ENCODE data around the gene TPR. TPM values are rescaled to one million over a fixed set of nuclear protein-coding genes. Genes with fewer than 3 reads are reported as not detected.

Gene TPR
- total and polyA plus RNA-seq, 8 donors = 12.7 to 273 (median 72.5) TPM

DNA sequence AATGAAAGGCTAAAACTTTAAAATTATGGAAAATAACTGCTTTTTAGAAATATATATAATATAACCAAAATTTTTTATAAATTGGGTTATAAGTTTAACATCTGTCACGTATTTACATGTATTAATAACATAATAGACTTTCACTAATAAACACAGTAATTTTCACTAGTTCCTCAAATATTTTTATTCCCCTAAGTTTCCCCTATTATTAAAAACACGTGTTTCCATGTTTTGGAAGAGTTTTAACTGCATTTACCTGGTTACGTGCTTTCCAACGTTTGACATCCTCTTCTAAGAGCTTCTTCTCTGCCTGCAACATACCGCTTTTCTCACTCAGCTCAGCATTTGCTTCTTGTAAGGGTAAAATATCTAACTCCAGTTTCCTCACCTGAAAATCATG lies 34.3 kb downstream of the TPR start:
- DNase-seq = no peak
- Histone ChIP-seq H3K27me3 (no peaks in the 10 kb centered on the region), H3K4me3 (no peak overlapping the region), H3K9me3 (no peaks in the 10 kb centered on the region), H3K27ac (no peak overlapping the region), H3K4me1 (no peaks in the 10 kb centered on the region), H3K36me3 (peaks cover 55 to 100% (median 100%) of the 10 kb centered on the region in 4 donors)
- intact Hi-C loops (cut with DNase I; ENCODE audit: low total_unique reads) = no loop called here
- TF ChIP-seq, protein P1, sequence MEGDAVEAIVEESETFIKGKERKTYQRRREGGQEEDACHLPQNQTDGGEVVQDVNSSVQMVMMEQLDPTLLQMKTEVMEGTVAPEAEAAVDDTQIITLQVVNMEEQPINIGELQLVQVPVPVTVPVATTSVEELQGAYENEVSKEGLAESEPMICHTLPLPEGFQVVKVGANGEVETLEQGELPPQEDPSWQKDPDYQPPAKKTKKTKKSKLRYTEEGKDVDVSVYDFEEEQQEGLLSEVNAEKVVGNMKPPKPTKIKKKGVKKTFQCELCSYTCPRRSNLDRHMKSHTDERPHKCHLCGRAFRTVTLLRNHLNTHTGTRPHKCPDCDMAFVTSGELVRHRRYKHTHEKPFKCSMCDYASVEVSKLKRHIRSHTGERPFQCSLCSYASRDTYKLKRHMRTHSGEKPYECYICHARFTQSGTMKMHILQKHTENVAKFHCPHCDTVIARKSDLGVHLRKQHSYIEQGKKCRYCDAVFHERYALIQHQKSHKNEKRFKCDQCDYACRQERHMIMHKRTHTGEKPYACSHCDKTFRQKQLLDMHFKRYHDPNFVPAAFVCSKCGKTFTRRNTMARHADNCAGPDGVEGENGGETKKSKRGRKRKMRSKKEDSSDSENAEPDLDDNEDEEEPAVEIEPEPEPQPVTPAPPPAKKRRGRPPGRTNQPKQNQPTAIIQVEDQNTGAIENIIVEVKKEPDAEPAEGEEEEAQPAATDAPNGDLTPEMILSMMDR (IDR thresholded peaks at IDR 0.05) = no peak
- TF ChIP-seq POLR2A (IDR thresholded peaks at IDR 0.05) = no peak
- TF ChIP-seq POLR2AphosphoS5 (IDR thresholded peaks at IDR 0.05) = no peak
- no peak for TF ChIP-seq EP300 (IDR thresholded peaks at IDR 0.05)
- 91 to 97% (median 94%) methylated on average over 5 of the region's 5 CpGs for WGBS, 5 donors

- 97 to 99% (median 98%) methylated on average over 2 of the region's 2 CpGs for WGBS, 5 donors
These were observed 37.5 kb downstream of the TPR start for GRCh38 chr1:186337554-186337953.

GRCh38 chr1:186330758-186331157 lies 44.3 kb downstream of the TPR start:
- H3K36me3 ChIP-seq = peaks cover 65 to 96% (median 95%) of the 10 kb centered on the region in 4 donors
- intact Hi-C loops (cut with DNase I; ENCODE audit: low total_unique reads) = no loop called here
- TF ChIP-seq, protein P1 (IDR thresholded peaks at IDR 0.05) = peak in 1 of 7 experiments; percentile 11
- no peak for TF ChIP-seq POLR2AphosphoS5 (IDR thresholded peaks at IDR 0.05)
- no peaks in the 10 kb centered on the region for H3K27me3 ChIP-seq
- no peaks in the 10 kb centered on the region for H3K9me3 ChIP-seq
- H3K27ac ChIP-seq = no peak overlapping the region
- H3K4me3 ChIP-seq = no peak overlapping the region
- no peak for DNase-seq
- 92 to 100% (median 94%) methylated on average over 1 of the region's 1 CpG for WGBS, 5 donors
- H3K4me1 ChIP-seq = no peaks in the 10 kb centered on the region

More at GRCh38 chr1:186337554-186337953, 37.5 kb downstream of the TPR start:
- intact Hi-C loops (cut with DNase I; ENCODE audit: low total_unique reads) = no loop called here
- Histone ChIP-seq H3K36me3 (peaks cover 57 to 100% (median 100%) of the 10 kb centered on the region in 4 donors), H3K4me3 (no peak overlapping the region), H3K27me3 (no peaks in the 10 kb centered on the region), H3K4me1 (no peaks in the 10 kb centered on the region), H3K9me3 (no peaks in the 10 kb centered on the region), H3K27ac (no peak overlapping the region)
- DNase-seq = no peak
- TF ChIP-seq POLR2AphosphoS5 (IDR thresholded peaks at IDR 0.05) = no peak
- TF ChIP-seq POLR2A (IDR thresholded peaks at IDR 0.05) = no peak
- TF ChIP-seq, protein P1 (IDR thresholded peaks at IDR 0.05) = no peak

DNA sequence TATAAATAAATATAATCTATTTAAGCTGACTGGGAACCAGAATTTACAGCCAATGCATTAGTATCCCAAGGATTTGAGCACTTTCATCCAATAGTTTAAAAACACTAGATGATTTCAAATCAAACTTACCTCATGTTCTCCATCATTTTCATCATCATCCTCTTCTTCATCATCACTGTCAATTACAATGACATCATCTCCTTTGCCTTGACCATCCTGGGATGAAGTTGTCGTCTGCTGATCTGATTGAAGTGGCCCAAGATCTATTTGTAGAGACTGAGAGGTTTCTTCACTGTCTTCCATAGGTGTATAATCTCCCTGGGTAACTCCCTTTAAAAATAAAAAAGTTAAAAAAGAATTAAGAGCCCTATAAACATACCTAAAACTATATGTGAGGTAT lies 47.7 kb downstream of the TPR start:
- Histone ChIP-seq H3K9me3 (no peaks in the 10 kb centered on the region), H3K36me3 (peaks cover 56 to 96% (median 95%) of the 10 kb centered on the region in 4 donors), H3K27me3 (no peaks in the 10 kb centered on the region), H3K4me1 (no peaks in the 10 kb centered on the region), H3K27ac (no peak overlapping the region), H3K4me3 (no peak overlapping the region)
- TF ChIP-seq, protein P1 (IDR thresholded peaks at IDR 0.05) = no peak
- TF ChIP-seq POLR2AphosphoS5 (IDR thresholded peaks at IDR 0.05) (no peak), POLR2A (IDR thresholded peaks at IDR 0.05) (no peak), EP300 (IDR thresholded peaks at IDR 0.05) (no peak)
- no peak for DNase-seq
- intact Hi-C loops (cut with DNase I; ENCODE audit: low total_unique reads) = no loop called here
- 93 to 100% (median 96%) methylated on average over 1 of the region's 1 CpG for WGBS, 5 donors

All from stomach (tissue), 9 donors.